Heart right ventricle (tissue), 16 donors: ENCODE results near the gene WDR49. TPM values are rescaled to one million over a fixed set of nuclear protein-coding genes. Genes with fewer than 3 reads are reported as not detected.

Experiments used
- ATAC-seq, 8 donors: fragments of 200-7000 bp; cut with Tn5 transposase; one replicate each; pipeline ENCODE4 v1.9.1; 2020; ENCODE audit warnings: mild to moderate bottlenecking in 8 of 8, moderate library complexity in 8 of 8, moderate number of reproducible peaks in 1 of 8
- DNase-seq, 2 donors: peaks; one replicate each; pipeline ENCODE4 v3.0.0-alpha.2; 2020
- H3K27ac ChIP-seq, 10 donors: fragments of 200-600 bp; sonication (generic) in 2 of 10; one replicate each; pipeline versions ENCODE4 v1.5.0 to v1.8.0; 2020 to 2022; ENCODE audit warnings: mild to moderate bottlenecking in 3 of 10
- H3K27me3 ChIP-seq, 7 donors: fragments of 200-600 bp; one replicate each; pipeline ENCODE4 v1.8.0; 2021 to 2022; ENCODE audit warnings: mild to moderate bottlenecking in 2 of 7
- H3K36me3 ChIP-seq, 9 donors: fragments of 200-600 bp; sonication (generic) in 1 of 9; one replicate each; pipeline versions ENCODE4 v1.5.0 to v1.8.0; 2020 to 2022; ENCODE audit warnings: mild to moderate bottlenecking in 2 of 9
- H3K4me1 ChIP-seq, 9 donors: fragments of 200-600 bp; sonication (generic) in 1 of 9; one replicate each; pipeline versions ENCODE4 v1.5.0 to v1.8.0; 2020 to 2022; ENCODE audit warnings: mild to moderate bottlenecking in 4 of 9
- H3K4me3 ChIP-seq, 10 donors: fragments of 200-600 bp; sonication (generic) in 2 of 10; one replicate each; pipeline versions ENCODE4 v1.5.0 to v1.8.0; 2020 to 2022; ENCODE audit warnings: mild to moderate bottlenecking in 7 of 10, moderate library complexity in 2 of 10
- H3K9me3 ChIP-seq, 11 donors: fragments of 200-600 bp in 10 of 11; sonication (generic) in 2 of 11; one replicate each; pipeline versions ENCODE4 v1.5.0 to v1.8.0; 2013 to 2022; ENCODE audit warnings: mild to moderate bottlenecking in 2 of 11, control low read depth in 1 of 11, moderate library complexity in 1 of 11
- WGBS, 2 donors: extraction: QIAGEN DNeasy Blood & Tissue Kit; methylation state at CpG; one replicate each; pipeline ENCODE4 v1.1.7; 2013; ENCODE audit warnings: inconsistent platforms in 1 of 2; 5-methylcytosine and 5-hydroxymethylcytosine counted together
- intact Hi-C, 10 donors: fragments of 100-400 bp; cut with DNase I; formaldehyde crosslinking; loops; one replicate each; pipeline versions ENCODE4 v1.11.1 to v1.14.2; 2022
- polyA plus RNA-seq, 2 donors: library from polyadenylated mRNA; stranded (reverse); fragments of 200-250 nt; gene quantifications; one replicate each; pipeline ENCODE4 v1.2.3, GENCODE V29; 2013
- total RNA-seq, 10 donors: library from RNA; stranded (reverse); fragmentation: NEBNext Ultra II Directional in 3 of 10; extraction: Animal tissue kit (Norgen Biotek cat#: 25700) in 3 of 10; gene quantifications; one replicate each; pipeline versions ENCODE4 v1.2.1 to v1.2.4, GENCODE V29; 2021 to 2023
- TF ChIP-seq, protein P1 (sequence below), 9 donors: fragments of 200-600 bp; sonication (generic) in 2 of 9; IDR thresholded peaks; one replicate each; pipeline versions ENCODE4 v1.5.0 to v1.8.0; 2021 to 2022; ENCODE audit warnings: antibody characterized with exemption in 9 of 9, mild to moderate bottlenecking in 5 of 9, moderate library complexity in 1 of 9
- donor health status: Arrhythmogenic right ventricular cardiomyopathy.
- donor health status: ischemic (EF 13 %, LVEDD 7.1; RV severe dilation, severe dysfunction).
- donor health status: healthy with polysubstance abuse.
- donor health status: DM: no; HTN: yes; CAD: no.
- donor health status: DM: no; HTN: no; CAD: no.
- donor health status: ischemic (EF 25% LVEDD 6.9; RV normal size, moderate dysfunction).
- donor health status: ischemic (EF 25% LVEDD 5.7; RV mildly dilated, moderate dysfunction).
- donor health status: healthy.
- donor health status: DM: yes; HTN: yes; CAD: no.
- donor health status: Ischemic cardiomyopathy.
- donor health status: ischemic (EF 35%, LVEDD 5.7; RV mildly dilated, moderate dysfunction).
- donor health status: nonischemic (EF 11% LVEDD 7.7; RV severe dilation, severe dysfunction).
- donor health status: DM: yes; HTN: yes; CAD: no.
- donor health status: PGD.
- donor health status: ischemic (EF 29% LVEDD 5.4; RV normal size, mild dysfunction).
- donor health status: nonischemic (EF 23%, LVEDD 6.1; RV moderate dilation, normal function).

Gene WDR49
- total and polyA plus RNA-seq, 12 donors = 0.06 to 6.6 (median 2.1) TPM

DNA sequence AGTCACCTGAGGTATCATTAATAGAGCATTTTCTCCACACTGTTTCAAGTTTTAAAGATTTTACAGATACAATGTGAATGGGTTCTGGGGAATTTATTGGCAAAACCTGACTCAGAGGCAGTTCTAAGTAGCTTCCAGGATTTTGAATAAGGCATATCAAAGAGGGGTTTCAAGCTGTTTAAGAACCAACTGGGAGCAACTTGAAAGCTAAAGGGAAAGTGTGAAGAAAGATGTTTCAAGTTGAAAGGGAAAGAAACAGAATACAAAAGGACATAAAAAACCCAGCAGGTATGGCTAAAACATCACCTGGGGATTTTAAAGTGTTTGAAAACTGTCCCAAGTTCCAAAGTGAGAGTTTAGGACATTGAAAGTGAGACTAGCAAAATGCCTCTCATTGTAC is 162.1 kb downstream of the WDR49 start:
- Histone ChIP-seq H3K27me3 (no peaks in the 10 kb centered on the region), H3K27ac (no peak overlapping the region), H3K9me3 (peaks cover 0 to 8% (median 0%) of the 10 kb centered on the region in 11 donors), H3K4me3 (no peak overlapping the region), H3K36me3 (no peaks in the 10 kb centered on the region), H3K4me1 (no peaks in the 10 kb centered on the region)
- DNase-seq = no peak
- no peak for ATAC-seq
- TF ChIP-seq, protein P1, sequence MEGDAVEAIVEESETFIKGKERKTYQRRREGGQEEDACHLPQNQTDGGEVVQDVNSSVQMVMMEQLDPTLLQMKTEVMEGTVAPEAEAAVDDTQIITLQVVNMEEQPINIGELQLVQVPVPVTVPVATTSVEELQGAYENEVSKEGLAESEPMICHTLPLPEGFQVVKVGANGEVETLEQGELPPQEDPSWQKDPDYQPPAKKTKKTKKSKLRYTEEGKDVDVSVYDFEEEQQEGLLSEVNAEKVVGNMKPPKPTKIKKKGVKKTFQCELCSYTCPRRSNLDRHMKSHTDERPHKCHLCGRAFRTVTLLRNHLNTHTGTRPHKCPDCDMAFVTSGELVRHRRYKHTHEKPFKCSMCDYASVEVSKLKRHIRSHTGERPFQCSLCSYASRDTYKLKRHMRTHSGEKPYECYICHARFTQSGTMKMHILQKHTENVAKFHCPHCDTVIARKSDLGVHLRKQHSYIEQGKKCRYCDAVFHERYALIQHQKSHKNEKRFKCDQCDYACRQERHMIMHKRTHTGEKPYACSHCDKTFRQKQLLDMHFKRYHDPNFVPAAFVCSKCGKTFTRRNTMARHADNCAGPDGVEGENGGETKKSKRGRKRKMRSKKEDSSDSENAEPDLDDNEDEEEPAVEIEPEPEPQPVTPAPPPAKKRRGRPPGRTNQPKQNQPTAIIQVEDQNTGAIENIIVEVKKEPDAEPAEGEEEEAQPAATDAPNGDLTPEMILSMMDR (IDR thresholded peaks at IDR 0.05) = no peak
- intact Hi-C loops = no loop called here

DNA sequence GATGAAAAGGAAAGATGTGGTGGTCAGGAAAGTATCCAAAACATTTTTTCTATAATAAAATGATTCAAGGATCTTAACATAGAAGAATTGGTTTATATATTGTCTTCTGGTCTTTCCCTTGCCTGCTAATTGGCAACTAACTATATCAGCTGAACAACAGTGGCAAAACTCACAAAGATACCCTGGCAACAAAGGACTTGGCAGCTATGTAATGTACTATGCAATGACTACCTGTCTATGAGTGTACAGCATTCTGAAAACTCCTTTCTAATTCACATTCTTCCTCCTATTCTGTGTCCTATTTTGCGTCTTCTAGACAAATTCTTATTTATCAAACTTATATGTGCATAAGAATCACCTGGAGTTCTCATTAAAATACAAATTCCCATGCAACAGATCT is 164.2 kb downstream of the WDR49 start:
- H3K27me3 ChIP-seq = no peaks in the 10 kb centered on the region
- TF ChIP-seq, protein P1 (IDR thresholded peaks at IDR 0.05) = no peak
- no peak overlapping the region for H3K4me3 ChIP-seq
- intact Hi-C loops = no loop called here
- whole genome bisulfite sequencing, 2 donors = 63 to 83% methylated on average over 1 of the region's 1 CpG
- DNase-seq = no peak
- no peak for ATAC-seq
- no peaks in the 10 kb centered on the region for H3K4me1 ChIP-seq
- no peak overlapping the region for H3K27ac ChIP-seq
- H3K36me3 ChIP-seq = no peaks in the 10 kb centered on the region
- peaks cover 0 to 17% (median 0%) of the 10 kb centered on the region in 11 donors for H3K9me3 ChIP-seq

DNA sequence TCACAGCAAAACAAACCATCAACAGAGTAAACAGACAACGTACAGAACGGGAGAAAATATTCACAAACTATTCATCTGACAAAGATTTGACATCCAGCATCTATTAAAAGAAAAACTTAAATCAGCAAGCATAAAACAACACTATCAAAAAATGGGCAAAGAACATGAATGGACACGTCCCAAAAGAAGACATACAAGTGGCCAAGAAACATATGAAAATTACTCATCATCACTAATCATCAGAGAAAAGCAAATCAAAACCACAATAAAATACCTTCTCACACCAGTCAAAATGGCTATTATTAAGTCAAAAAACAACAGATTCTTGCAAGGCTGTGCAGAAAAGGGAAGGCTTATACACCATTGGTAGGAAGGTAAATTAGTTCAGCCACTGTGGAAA is 166.2 kb downstream of the WDR49 start:
- ATAC-seq (no peak), DNase-seq (no peak)
- intact Hi-C loops = no loop called here
- TF ChIP-seq, protein P1 (IDR thresholded peaks at IDR 0.05) = no peak
- Histone ChIP-seq H3K4me3 (no peak overlapping the region), H3K27me3 (no peaks in the 10 kb centered on the region), H3K27ac (no peak overlapping the region), H3K9me3 (peaks cover 0 to 17% (median 0%) of the 10 kb centered on the region in 11 donors), H3K4me1 (no peaks in the 10 kb centered on the region), H3K36me3 (no peaks in the 10 kb centered on the region)
- WGBS, 2 donors = 63 to 70% methylated on average over 3 of the region's 3 CpGs

DNA sequence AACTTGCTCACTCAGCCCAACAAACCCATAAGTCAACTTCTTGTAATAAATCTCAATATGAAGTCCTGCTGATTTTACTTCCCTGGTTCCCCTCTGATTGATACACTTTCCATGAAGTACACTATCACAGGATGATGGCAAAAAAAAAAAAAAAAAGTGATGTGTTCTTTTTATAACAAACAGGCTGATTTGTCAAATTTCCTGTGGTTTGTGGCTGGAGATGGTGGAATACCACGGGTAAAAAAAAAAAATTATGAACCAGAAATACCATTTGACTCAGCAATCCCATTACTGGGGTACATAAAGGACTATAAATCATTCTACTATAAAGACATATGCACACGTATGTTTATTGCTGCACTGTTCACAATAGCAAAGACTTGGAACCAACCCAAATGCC is 169.2 kb downstream of the WDR49 start:
- no peaks in the 10 kb centered on the region for H3K27me3 ChIP-seq
- no peak overlapping the region for H3K27ac ChIP-seq
- H3K4me1 ChIP-seq = no peaks in the 10 kb centered on the region
- intact Hi-C loops = no loop called here
- TF ChIP-seq, protein P1 (IDR thresholded peaks at IDR 0.05) = no peak
- no peak for ATAC-seq
- DNase-seq = no peak
- peaks cover 0 to 17% (median 0%) of the 10 kb centered on the region in 11 donors for H3K9me3 ChIP-seq
- no peak overlapping the region for H3K4me3 ChIP-seq
- H3K36me3 ChIP-seq = no peaks in the 10 kb centered on the region
- WGBS, 2 donors = 77% methylated on average over 2 of the region's 2 CpGs
